CD4-positive, alpha-beta T cell treated with Interleukin-15 for 1 hour (primary cell): ENCODE results near the gene ATG10.
"Not testable (repeated sequence)": the region's sequence is repeated elsewhere in the genome, so short reads cannot be mapped to it uniquely, and the experiment has no call there.

Experiments used
- DNase-seq: peaks from one replicate; pipeline ENCODE4 v3.0.0-alpha.2; 2020

Gene ATG10

GRCh38 chr5:81983563-81983962 lies 11.7 kb downstream of the ATG10 start:
- DNase-seq: not testable (repeated sequence)

- no peak for DNase-seq
These were observed 14.3 kb downstream of the ATG10 start for GRCh38 chr5:81986126-81986525.

- no peak for DNase-seq
These were observed 17.4 kb downstream of the ATG10 start for GRCh38 chr5:81989204-81989603.

GRCh38 chr5:81994679-81995078 lies 22.9 kb downstream of the ATG10 start:
- DNase-seq: no peak

- no peak for DNase-seq
These were observed 23.6 kb downstream of the ATG10 start for GRCh38 chr5:81995407-81995806.

- DNase-seq: no peak
These were observed 32.7 kb downstream of the ATG10 start for GRCh38 chr5:82004511-82004910.

- not testable (repeated sequence) for DNase-seq
These were observed 38.0 kb downstream of the ATG10 start for GRCh38 chr5:82009869-82010268.

- DNase-seq: no peak
These were observed 38.9 kb downstream of the ATG10 start for GRCh38 chr5:82010696-82011095.

GRCh38 chr5:82011761-82012160 lies 39.9 kb downstream of the ATG10 start:
- no peak for DNase-seq

GRCh38 chr5:82014644-82015043 lies 42.8 kb downstream of the ATG10 start:
- not testable (repeated sequence) for DNase-seq

- no peak for DNase-seq
These were observed 46.6 kb downstream of the ATG10 start for GRCh38 chr5:82018462-82018861.

GRCh38 chr5:82019342-82020138 lies 47.7 kb downstream of the ATG10 start:
- DNase-seq: no peak

GRCh38 chr5:82022499-82022898 lies 50.7 kb downstream of the ATG10 start:
- no peak for DNase-seq

GRCh38 chr5:82023644-82024043 lies 51.8 kb downstream of the ATG10 start:
- DNase-seq: no peak

GRCh38 chr5:82031220-82032119 lies 59.6 kb downstream of the ATG10 start:
- DNase-seq: no peak

- not testable (repeated sequence) for DNase-seq
These were observed 71.1 kb downstream of the ATG10 start for GRCh38 chr5:82042894-82043293.

GRCh38 chr5:82044010-82044409 lies 72.2 kb downstream of the ATG10 start:
- peak; percentile 37 for DNase-seq

GRCh38 chr5:82045554-82046275 lies 73.9 kb downstream of the ATG10 start:
- no peak for DNase-seq

GRCh38 chr5:82046276-82046647 lies 74.4 kb downstream of the ATG10 start:
- DNase-seq: no peak

GRCh38 chr5:82050955-82051354 lies 79.1 kb downstream of the ATG10 start:
- DNase-seq: no peak

- no peak for DNase-seq
These were observed 82.3 kb downstream of the ATG10 start for GRCh38 chr5:82054004-82054710.

GRCh38 chr5:82057051-82057450 lies 85.2 kb downstream of the ATG10 start:
- no peak for DNase-seq

- no peak for DNase-seq
These were observed 86.9 kb downstream of the ATG10 start for GRCh38 chr5:82058710-82059109.
